HG02943 (cell line): ENCODE data around the gene AGRN.
A peak's percentile ranks its signal among the peaks of the same experiment; 100 is the strongest.
"Not testable (repeated sequence)": the region's sequence is repeated elsewhere in the genome, so short reads cannot be mapped to it uniquely, and the experiment has no call there.

Experiments used
- ATAC-seq: cut with Tn5 transposase; IDR thresholded peaks from one replicate; pipeline ENCODE4 v1.9.1; 2021; ENCODE audit warnings: mild to moderate bottlenecking, low read depth, moderate library complexity; ENCODE audit not compliant: unreplicated experiment

AGRN gene

GRCh38 chr1:999725-1000356, 20.1 kb upstream of the AGRN start, which contains the start of gene HES4:
TSS of gene HES4 (minus strand) at chr1:1000097. CDS start at chr1:999973, 124 bp downstream.
- ATAC-seq = no peak

GRCh38 chr1:1000357-1001056, 19.4 kb upstream of the AGRN start:
- ATAC-seq = no peak

- no peak for ATAC-seq
Measured at GRCh38 chr1:1001057-1001783, 18.7 kb upstream of the AGRN start.

- no peak for ATAC-seq
Measured at GRCh38 chr1:1003618-1004419, 16.1 kb upstream of the AGRN start.

DNA sequence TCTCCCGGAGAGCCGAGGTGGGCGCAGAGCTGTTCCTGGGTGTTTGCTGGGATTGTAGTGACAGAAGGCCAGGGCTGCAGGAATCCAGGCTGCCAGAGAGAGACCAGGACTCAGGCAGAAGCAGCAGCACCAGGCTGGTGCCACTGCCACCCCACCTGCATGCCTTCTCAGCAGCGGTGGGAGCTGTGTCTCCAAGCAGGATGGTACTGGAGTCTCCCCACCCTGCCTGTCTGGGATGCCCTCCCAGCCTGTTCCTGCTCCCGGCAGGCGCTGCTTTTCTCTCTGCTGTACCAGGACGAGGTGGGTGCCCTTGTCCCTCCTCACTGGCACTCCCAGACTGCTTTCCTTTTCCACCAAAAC, 15.5 kb upstream of the AGRN start:
- ATAC-seq = no peak

- ATAC-seq = no peak
Measured at GRCh38 chr1:1004780-1005697, 14.9 kb upstream of the AGRN start.

DNA sequence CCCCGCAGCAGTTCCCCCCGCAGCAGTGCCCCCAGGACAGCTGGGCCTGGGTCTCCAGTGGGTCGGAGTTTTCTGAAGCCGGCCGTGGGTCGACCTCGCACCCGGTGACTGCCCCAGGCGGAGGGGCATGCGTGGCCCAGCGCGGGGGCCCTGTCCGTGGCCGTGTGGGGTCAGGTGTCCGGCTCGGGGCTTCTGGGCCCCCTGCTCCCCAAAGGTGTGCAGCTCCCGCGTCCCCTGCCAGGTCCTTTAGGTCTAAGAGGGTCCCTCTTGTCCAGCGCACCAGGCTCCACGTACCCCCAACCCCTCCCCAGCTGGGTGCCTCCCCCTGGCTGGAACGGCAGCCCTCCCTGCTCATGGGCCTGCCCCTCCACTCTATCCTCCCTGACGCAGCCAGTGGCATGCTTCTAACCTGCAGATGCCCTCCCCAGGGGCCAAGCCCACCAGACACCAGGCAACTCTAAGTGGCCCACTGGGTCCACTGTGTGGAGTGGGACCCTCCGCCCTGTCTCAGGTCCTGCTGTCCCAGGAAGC, 14.1 kb upstream of the AGRN start:
- no peak for ATAC-seq

DNA sequence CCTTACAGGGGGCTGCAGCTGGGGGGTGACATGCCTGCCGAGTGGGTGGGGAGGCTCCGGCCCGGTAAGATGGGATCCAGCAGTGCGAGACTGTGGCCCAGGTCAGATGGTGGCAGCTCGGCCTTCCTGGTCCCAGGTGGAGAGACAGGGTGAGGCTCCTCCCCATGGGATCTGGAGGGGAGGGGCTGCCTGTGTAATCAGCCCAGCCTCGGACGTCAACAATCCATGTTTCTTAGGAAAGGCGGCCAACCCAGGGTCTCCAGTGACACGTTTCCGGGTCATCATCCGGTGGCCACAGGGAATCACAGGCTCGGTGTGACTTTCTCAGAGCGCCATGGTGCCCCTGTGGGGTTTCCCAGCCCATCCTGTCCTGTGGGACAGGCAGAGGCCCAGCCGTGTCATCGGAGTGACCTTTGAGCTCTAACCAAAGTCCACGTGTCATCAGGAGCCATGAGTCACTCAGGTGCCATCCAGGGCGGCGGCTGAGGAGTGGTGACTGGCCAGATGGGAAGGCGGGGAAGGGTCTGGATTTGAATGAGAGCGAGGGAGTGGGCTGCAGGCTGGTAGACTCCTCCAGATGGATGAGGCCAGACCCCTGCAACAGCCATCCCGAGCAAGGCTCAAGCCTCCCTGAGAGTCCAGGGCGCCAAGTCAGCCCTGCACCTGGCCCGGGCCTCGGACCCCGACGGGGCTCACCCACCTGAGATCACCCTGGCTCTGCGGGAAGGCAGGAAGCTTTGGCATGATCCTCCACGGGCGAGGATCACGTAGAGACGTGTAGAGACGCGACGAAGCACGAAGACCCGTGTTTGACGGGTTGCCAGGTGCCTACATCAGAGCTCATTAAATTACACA, 13.4 kb upstream of the AGRN start:
- ATAC-seq = no peak

DNA sequence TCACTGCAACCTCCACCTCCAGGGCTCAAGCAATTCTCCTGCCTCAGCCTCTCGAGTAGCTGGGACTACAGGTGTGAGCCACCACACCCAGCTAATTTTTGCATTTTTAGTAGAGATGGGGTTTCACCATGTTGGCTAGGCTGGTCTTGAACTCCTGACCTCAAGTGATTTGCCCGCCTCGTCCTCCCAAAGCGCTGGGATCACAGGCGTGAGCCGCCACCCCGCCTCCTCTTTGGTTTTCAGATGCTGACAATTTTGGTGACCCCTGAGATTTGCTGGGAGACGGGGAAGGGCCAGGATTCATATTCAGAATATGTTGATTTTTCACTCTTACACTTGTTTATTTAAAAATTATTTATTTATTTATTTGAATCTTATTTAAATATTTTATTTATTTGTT, 9.8 kb upstream of the AGRN start:
- ATAC-seq = not testable (repeated sequence)

DNA sequence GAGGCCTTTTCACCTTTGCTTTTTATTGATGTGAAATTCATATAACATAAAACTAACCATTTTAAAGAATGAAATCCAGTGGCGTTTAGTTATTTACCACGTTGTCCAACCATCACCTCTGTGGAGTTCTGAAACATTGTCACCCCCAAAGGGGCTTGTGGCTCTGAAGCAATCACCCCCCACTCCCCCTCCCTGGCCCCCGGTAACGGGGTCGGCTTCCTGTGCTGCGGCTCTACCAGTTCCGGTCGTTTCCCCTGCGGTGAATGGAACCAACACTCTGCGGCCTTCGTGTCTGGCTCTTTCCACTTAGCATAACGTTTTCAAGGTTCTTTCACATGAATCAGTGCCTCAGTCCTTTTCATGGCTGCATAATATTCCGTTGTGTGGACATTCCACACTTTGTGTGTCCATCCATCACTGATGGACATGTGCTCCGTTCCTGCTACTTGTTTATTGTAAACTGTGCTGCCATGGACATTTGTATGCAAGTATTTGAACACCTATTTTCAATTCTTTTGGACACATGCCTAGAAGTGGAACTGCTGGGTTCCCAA, 8.4 kb upstream of the AGRN start:
- ATAC-seq = no peak

DNA sequence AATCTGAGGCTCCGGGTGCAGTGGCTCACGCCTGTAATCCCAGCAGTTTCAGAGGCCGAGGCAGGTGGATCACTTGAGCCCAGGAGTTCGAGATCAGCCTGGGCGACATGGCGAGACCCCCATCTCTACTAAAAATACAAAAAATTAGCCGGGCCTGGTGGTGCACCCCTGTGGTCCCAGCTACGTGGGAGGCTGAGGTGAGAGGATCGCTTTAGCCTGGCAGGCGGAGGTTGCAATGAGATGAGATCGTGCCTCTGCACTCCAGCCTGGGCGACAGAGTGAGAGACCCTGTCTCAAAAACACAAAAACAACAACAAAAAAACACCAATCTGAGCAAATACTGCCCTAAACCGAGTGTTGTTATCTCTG, 7.2 kb upstream of the AGRN start:
- not testable (repeated sequence) for ATAC-seq

- peak; percentile 65 for ATAC-seq
Measured at GRCh38 chr1:1013105-1013921, 6.6 kb upstream of the AGRN start, which contains the start of gene ISG15. TSS of gene ISG15 (plus strand) at chr1:1013497. CDS start at chr1:1013574, 77 bp downstream.

DNA sequence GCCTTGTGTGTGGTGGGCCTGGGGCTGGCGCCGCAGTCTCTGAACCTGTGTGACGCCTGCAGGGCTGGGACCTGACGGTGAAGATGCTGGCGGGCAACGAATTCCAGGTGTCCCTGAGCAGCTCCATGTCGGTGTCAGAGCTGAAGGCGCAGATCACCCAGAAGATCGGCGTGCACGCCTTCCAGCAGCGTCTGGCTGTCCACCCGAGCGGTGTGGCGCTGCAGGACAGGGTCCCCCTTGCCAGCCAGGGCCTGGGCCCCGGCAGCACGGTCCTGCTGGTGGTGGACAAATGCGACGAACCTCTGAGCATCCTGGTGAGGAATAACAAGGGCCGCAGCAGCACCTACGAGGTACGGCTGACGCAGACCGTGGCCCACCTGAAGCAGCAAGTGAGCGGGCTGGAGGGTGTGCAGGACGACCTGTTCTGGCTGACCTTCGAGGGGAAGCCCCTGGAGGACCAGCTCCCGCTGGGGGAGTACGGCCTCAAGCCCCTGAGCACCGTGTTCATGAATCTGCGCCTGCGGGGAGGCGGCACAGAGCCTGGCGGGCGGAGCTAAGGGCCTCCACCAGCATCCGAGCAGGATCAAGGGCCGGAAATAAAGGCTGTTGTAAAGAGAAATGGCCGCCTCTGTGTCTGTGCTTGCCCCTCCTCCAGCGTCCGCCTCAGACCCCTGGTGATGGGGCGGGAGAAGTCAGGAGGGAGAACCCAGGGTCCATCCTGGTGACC, 5.8 kb upstream of the AGRN start:
- ATAC-seq = no peak

DNA sequence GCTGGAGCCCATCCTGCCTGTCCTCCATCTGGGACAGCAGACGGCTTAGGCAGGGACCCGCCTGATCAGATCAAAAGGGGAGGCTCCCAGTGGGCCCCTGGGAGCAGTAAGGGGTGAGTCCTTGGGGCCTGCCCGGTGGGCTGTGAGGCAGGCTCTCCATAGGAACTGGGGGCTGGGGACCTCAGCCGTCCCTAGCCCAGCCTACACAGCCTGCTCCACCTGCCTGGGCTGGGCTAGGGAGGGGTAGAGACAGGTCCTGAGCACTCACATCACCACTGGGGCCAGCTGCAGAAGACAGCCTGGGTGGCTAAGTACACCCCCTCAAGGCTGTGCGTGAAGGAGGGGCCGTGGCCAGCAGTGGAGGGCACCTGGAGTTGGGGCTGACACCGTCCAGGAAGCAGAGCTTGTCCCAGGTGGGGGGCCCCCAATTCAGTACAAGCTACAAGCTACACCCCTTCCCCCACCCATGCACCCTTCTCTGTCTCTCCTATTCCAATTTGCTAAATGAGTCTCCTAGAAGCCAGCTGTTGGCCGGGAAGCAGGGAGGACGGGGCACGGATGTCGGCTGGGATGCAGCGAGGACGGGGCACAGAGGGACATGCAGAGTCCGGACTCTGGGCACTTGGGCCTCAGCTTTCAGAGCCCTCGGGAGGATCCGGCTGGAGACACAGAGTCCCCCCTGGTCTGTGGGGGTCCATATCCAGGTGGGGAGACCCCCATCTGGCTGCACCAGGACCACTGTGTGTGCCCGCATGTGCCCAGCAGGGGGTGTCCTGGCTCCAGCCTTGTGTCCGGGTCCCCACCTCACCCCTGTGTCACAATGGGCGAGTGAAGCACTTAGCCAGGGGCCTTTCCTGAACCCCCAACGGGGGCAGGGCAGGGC, 4.9 kb upstream of the AGRN start:
- ATAC-seq = no peak

DNA sequence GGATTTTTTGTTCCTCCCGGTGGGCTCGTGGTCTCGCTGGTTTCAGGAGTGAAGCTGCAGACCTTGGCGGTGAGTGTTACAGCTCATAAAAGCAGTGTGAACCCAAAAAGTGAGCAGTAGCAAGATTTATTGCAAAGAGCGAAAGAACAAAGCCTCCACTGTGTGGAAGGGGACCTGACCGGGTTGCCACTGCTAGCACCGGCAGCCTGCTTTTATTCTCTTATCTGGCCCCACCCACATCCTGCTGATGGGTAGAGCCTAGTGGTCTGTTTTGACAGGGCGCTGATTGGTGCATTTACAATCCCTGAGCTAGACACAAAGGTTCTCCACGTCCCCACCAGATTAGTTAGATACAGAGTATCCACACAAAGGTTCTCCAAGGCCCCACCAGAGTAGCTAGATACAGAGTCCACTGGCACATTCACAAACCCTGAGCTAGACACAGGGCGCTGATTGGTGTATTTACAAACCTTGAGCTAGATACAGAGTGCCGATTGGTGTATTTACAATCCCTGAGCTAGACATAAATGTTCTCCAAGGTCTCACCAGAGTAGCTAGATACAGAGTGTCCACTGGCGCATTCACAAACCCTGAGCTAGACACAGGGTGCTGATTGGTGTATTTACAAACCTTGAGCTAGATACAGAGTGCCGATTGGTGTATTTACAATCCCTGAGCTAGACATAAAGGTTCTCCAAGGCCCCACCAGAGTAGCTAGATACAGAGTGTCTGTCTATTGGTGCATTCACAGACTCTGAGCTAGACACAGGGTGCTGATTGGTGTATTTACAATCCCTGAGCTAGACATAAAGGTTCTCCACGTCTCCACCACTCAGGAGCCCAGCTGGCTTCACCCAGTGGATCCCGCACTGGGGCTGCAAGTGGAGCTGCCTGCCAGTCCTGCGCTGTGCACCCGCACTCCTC, 2.3 kb upstream of the AGRN start:
- not testable (repeated sequence) for ATAC-seq
